Measurements from ENCODE around the gene VPS52. TPM values are rescaled to one million over a fixed set of nuclear protein-coding genes. Genes with fewer than 3 reads are reported as not detected.

Gene VPS52
- total and polyA plus RNA-seq, 2 donors (not counting 1 experiment from before 2014, with no cell fraction given): 44.9 to 53.2 TPM

DNA sequence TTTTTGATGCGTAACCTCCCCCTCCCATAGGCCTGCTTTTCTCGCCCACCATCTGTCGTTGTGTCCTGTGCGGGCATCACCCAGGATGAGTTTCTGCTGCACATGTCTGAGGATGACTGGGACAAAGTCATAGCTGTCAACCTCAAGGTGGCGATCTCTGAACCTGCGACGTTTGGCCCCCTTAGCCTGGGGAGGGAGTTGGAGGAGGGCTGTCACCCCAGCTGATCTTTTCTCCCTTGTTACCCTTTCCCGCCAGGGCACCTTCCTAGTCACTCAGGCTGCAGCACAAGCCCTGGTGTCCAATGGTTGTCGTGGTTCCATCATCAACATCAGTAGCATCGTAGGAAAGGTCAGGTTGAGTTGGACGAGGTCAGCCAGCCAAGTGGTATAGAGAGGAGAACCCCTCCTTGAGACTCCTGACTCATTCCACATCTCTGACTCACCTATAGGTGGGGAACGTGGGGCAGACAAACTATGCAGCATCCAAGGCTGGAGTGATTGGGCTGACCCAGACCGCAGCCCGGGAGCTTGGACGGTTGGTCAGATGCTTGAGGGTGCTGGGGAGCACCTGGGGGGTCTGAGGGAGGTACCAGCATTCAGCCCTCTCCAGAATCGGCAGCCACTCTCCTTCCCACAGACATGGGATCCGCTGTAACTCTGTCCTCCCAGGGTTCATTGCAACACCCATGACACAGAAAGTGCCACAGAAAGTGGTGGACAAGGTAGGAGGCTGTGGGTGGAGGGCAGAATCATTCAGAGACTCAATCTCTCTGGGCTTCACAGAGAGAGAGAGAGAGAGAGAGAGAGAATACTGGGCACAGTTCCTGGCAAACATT, 66.3 kb downstream of the VPS52 start:
- TF ChIP-seq, protein P1, sequence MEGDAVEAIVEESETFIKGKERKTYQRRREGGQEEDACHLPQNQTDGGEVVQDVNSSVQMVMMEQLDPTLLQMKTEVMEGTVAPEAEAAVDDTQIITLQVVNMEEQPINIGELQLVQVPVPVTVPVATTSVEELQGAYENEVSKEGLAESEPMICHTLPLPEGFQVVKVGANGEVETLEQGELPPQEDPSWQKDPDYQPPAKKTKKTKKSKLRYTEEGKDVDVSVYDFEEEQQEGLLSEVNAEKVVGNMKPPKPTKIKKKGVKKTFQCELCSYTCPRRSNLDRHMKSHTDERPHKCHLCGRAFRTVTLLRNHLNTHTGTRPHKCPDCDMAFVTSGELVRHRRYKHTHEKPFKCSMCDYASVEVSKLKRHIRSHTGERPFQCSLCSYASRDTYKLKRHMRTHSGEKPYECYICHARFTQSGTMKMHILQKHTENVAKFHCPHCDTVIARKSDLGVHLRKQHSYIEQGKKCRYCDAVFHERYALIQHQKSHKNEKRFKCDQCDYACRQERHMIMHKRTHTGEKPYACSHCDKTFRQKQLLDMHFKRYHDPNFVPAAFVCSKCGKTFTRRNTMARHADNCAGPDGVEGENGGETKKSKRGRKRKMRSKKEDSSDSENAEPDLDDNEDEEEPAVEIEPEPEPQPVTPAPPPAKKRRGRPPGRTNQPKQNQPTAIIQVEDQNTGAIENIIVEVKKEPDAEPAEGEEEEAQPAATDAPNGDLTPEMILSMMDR (conservative IDR thresholded peaks at IDR 0.05 in 1 of 2, IDR thresholded peaks at IDR 0.05 in 1 of 2; ENCODE audit: low read depth in 1 of 2, low read length in 2 of 2): no peak
- TF ChIP-seq EZH2 (IDR thresholded peaks at IDR 0.05; ENCODE audit: low read length, missing control alignments): no peak
- no peaks in the 10 kb centered on the region for H4K20me1 ChIP-seq (ENCODE audit: control insufficient read depth, extremely low read depth, insufficient read depth, low read length)
- peak overlapping the region; percentile 85 for H3K27ac ChIP-seq (ENCODE audit: insufficient read depth, low read length)
- H3K79me2 ChIP-seq (ENCODE audit: control insufficient read depth, insufficient read depth, low read length): peaks cover 31% of the 10 kb centered on the region
- H3K4me2 ChIP-seq (ENCODE audit: extremely low read depth, insufficient read depth, low read length): peak overlapping the region; percentile 99
- no peaks in the 10 kb centered on the region for H3K27me3 ChIP-seq (ENCODE audit: control insufficient read depth, insufficient read depth, low read length)
- peak overlapping the region; percentile 61 to 73 (median 64) for H3K4me3 ChIP-seq (replicated peaks in 1 of 4; ENCODE audit: control extremely low read depth in 1 of 4, insufficient read depth in 1 of 4, low read depth in 3 of 4, low read length in 4 of 4)
- H2AFZ ChIP-seq (ENCODE audit: low read length): no peak overlapping the region
- H3K4me1 ChIP-seq (ENCODE audit: control insufficient read depth, extremely low read depth, insufficient read depth, low read length): peaks cover 43% of the 10 kb centered on the region
- peaks cover 22% of the 10 kb centered on the region for H3K36me3 ChIP-seq (ENCODE audit: control insufficient read depth, insufficient read depth, low read length)
- H3K9me3 ChIP-seq (ENCODE audit: control insufficient read depth, insufficient read depth, low read depth, low read length): no peaks in the 10 kb centered on the region
- DNase-seq (ENCODE audit: low read depth in 2 of 2): peak in 1 of 2 donors; percentile 92
- peak overlapping the region; percentile 63 for H3K9ac ChIP-seq (ENCODE audit: insufficient read depth, low read length)

DNA sequence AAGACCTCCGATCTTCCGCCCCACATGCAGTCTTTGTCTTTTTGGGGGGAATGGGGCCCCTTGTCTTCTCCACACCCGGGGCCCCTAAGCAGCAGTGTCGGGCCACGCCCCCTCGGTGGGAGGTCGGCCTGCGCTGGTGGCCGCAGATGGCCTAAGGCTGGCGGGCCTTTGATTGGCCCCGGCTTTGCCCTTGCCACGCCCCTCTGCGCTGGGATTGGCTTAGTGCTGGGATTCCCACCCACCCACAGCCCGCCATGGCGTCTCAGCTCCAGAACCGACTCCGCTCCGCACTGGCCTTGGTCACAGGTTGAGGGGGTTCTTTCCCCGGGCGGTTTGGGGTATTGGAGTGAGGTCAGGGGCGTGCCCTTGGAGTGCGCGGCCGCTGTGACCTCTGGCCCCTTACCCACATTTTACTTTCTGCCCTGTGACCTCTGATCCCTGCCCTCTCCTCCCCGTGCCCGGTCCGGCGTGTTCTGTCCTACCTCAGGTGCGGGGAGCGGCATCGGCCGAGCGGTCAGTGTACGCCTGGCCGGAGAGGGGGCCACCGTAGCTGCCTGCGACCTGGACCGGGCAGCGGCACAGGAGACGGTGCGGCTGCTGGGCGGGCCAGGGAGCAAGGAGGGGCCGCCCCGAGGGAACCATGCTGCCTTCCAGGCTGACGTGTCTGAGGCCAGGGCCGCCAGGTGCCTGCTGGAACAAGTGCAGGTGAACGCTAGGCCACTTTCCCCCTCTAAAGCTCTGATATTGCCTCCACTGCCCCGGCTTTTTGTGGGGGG, 67.1 kb downstream of the VPS52 start, which contains the start of gene HSD17B8:
Gene HSD17B8, plus strand, starts transcription at position 241 of the 776 bp plus-strand sequence. Its CDS starts 14 bp downstream, at position 255.
- Histone ChIP-seq H3K9me3 (ENCODE audit: control insufficient read depth, insufficient read depth, low read depth, low read length) (no peaks in the 10 kb centered on the region), H3K36me3 (ENCODE audit: control insufficient read depth, insufficient read depth, low read length) (peaks cover 17% of the 10 kb centered on the region), H2AFZ (ENCODE audit: low read length) (no peak within 1 kb of the TSS), H3K4me1 (ENCODE audit: control insufficient read depth, extremely low read depth, insufficient read depth, low read length) (peaks cover 43% of the 10 kb centered on the region), H3K27me3 (ENCODE audit: control insufficient read depth, insufficient read depth, low read length) (no peaks in the 10 kb centered on the region), H3K9ac (ENCODE audit: insufficient read depth, low read length) (peak within 1 kb of the TSS; percentile 63), H4K20me1 (ENCODE audit: control insufficient read depth, extremely low read depth, insufficient read depth, low read length) (no peaks in the 10 kb centered on the region), H3K27ac (ENCODE audit: insufficient read depth, low read length) (peak within 1 kb of the TSS; percentile 85), H3K4me2 (ENCODE audit: extremely low read depth, insufficient read depth, low read length) (peak within 1 kb of the TSS; percentile 99), H3K4me3 (replicated peaks in 1 of 4; ENCODE audit: control extremely low read depth in 1 of 4, insufficient read depth in 1 of 4, low read depth in 3 of 4, low read length in 4 of 4) (peak within 1 kb of the TSS; percentile 61 to 73 (median 64)), H3K79me2 (ENCODE audit: control insufficient read depth, insufficient read depth, low read length) (peaks cover 39% of the 10 kb centered on the region)
- peak; percentile 86 to 88 for DNase-seq (ENCODE audit: low read depth in 2 of 2)
- no peak for TF ChIP-seq EZH2 (IDR thresholded peaks at IDR 0.05; ENCODE audit: low read length, missing control alignments)
- TF ChIP-seq, protein P1 (conservative IDR thresholded peaks at IDR 0.05 in 1 of 2, IDR thresholded peaks at IDR 0.05 in 1 of 2; ENCODE audit: low read depth in 1 of 2, low read length in 2 of 2): no peak

DNA sequence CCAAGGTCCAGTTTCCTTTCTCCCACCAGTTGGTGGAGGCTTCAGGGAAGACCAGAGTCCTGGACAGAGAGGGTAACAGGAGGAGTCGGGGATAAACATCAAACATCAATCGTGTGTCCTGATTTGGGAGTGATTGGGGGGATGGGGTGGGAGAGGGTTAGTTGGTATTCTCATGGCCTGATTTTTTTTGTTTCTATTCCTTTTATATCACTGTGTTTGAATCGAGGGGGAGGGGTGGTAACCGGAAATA, 67.6 kb downstream of the VPS52 start:
- DNase-seq (ENCODE audit: low read depth in 2 of 2): no peak
- H2AFZ ChIP-seq (ENCODE audit: low read length): no peak overlapping the region
- peak overlapping the region in 1 of 4 experiments; percentile 73 for H3K4me3 ChIP-seq (replicated peaks in 1 of 4; ENCODE audit: control extremely low read depth in 1 of 4, insufficient read depth in 1 of 4, low read depth in 3 of 4, low read length in 4 of 4)
- no peak for TF ChIP-seq EZH2 (IDR thresholded peaks at IDR 0.05; ENCODE audit: low read length, missing control alignments)
- TF ChIP-seq, protein P1 (conservative IDR thresholded peaks at IDR 0.05 in 1 of 2, IDR thresholded peaks at IDR 0.05 in 1 of 2; ENCODE audit: low read depth in 1 of 2, low read length in 2 of 2): no peak
- H3K79me2 ChIP-seq (ENCODE audit: control insufficient read depth, insufficient read depth, low read length): peaks cover 44% of the 10 kb centered on the region
- H3K9ac ChIP-seq (ENCODE audit: insufficient read depth, low read length): peak overlapping the region; percentile 63
- H4K20me1 ChIP-seq (ENCODE audit: control insufficient read depth, extremely low read depth, insufficient read depth, low read length): no peaks in the 10 kb centered on the region
- peaks cover 43% of the 10 kb centered on the region for H3K4me1 ChIP-seq (ENCODE audit: control insufficient read depth, extremely low read depth, insufficient read depth, low read length)
- no peaks in the 10 kb centered on the region for H3K9me3 ChIP-seq (ENCODE audit: control insufficient read depth, insufficient read depth, low read depth, low read length)
- H3K27ac ChIP-seq (ENCODE audit: insufficient read depth, low read length): no peak overlapping the region
- peak overlapping the region; percentile 99 for H3K4me2 ChIP-seq (ENCODE audit: extremely low read depth, insufficient read depth, low read length)
- H3K27me3 ChIP-seq (ENCODE audit: control insufficient read depth, insufficient read depth, low read length): no peaks in the 10 kb centered on the region
- peaks cover 17% of the 10 kb centered on the region for H3K36me3 ChIP-seq (ENCODE audit: control insufficient read depth, insufficient read depth, low read length)

Data from fibroblast of lung (primary cell).